Measurements from ENCODE around the gene DGCR8. TPM values are rescaled to one million over a fixed set of nuclear protein-coding genes. Genes with fewer than 3 reads are reported as not detected.

Gene DGCR8
- total RNA-seq, 1 donor from 2014 or later: 40.9 TPM

GRCh38 chr22:20121856-20122415, 41.9 kb downstream of the DGCR8 start:
- DNase-seq (ENCODE audit: extremely low read depth, low read depth, low spot score): no peak

- no peak for DNase-seq (ENCODE audit: extremely low read depth, low read depth, low spot score)
Measured at GRCh38 chr22:20123366-20124082, 43.5 kb downstream of the DGCR8 start.

GRCh38 chr22:20124083-20124787, 44.2 kb downstream of the DGCR8 start:
- no peak for DNase-seq (ENCODE audit: extremely low read depth, low read depth, low spot score)

GRCh38 chr22:20125201-20126174, 45.4 kb downstream of the DGCR8 start:
- DNase-seq (ENCODE audit: extremely low read depth, low read depth, low spot score): no peak

GRCh38 chr22:20126284-20127029, 46.4 kb downstream of the DGCR8 start:
- no peak for DNase-seq (ENCODE audit: extremely low read depth, low read depth, low spot score)

- no peak for DNase-seq (ENCODE audit: extremely low read depth, low read depth, low spot score)
Measured at GRCh38 chr22:20127318-20127868, 47.4 kb downstream of the DGCR8 start.

- no peak for DNase-seq (ENCODE audit: extremely low read depth, low read depth, low spot score)
Measured at GRCh38 chr22:20127869-20128618, 48.0 kb downstream of the DGCR8 start.

GRCh38 chr22:20128619-20128901, 48.5 kb downstream of the DGCR8 start:
- no peak for DNase-seq (ENCODE audit: extremely low read depth, low read depth, low spot score)

- DNase-seq (ENCODE audit: extremely low read depth, low read depth, low spot score): no peak
Measured at GRCh38 chr22:20128902-20129746, 49.1 kb downstream of the DGCR8 start.

GRCh38 chr22:20129747-20130014, 49.6 kb downstream of the DGCR8 start:
- DNase-seq (ENCODE audit: extremely low read depth, low read depth, low spot score): no peak

- no peak for DNase-seq (ENCODE audit: extremely low read depth, low read depth, low spot score)
Measured at GRCh38 chr22:20130319-20130718, 50.3 kb downstream of the DGCR8 start.

GRCh38 chr22:20130731-20131596, 50.9 kb downstream of the DGCR8 start:
- DNase-seq (ENCODE audit: extremely low read depth, low read depth, low spot score): no peak

GRCh38 chr22:20131597-20131858, 51.5 kb downstream of the DGCR8 start, which contains the start of gene ZDHHC8:
ZDHHC8 (plus strand) TSS chr22:20131804; CDS start chr22:20131948, 144 bp downstream.
- DNase-seq (ENCODE audit: extremely low read depth, low read depth, low spot score): no peak

GRCh38 chr22:20131859-20132685, 52.0 kb downstream of the DGCR8 start:
- DNase-seq (ENCODE audit: extremely low read depth, low read depth, low spot score): no peak

GRCh38 chr22:20132686-20133246, 52.7 kb downstream of the DGCR8 start:
- DNase-seq (ENCODE audit: extremely low read depth, low read depth, low spot score): no peak

GRCh38 chr22:20133930-20134549, 54.0 kb downstream of the DGCR8 start:
- DNase-seq (ENCODE audit: extremely low read depth, low read depth, low spot score): no peak

Data from glomerular endothelial cell (primary cell).